Measurements from ENCODE around the gene SMARCC2.

- no peak for TF ChIP-seq MLX (CRISPR knock-in tag; conservative IDR thresholded peaks at IDR 0.05)
- no peak for TF ChIP-seq YY1 (IDR thresholded peaks at IDR 0.05; ENCODE audit: borderline replicate concordance in 1 of 3, control insufficient read depth in 1 of 3, extremely low read depth in 1 of 3, insufficient read depth in 3 of 3, insufficient read length in 1 of 3, insufficient replicate concordance in 2 of 3, low read depth in 1 of 3, low read length in 2 of 3)
- no peak for TF ChIP-seq CBX8 (IDR thresholded peaks at IDR 0.05; ENCODE audit: borderline replicate concordance, extremely low read depth, low read depth, low read length, poor library complexity, severe bottlenecking)
- TF ChIP-seq CTCF (IDR thresholded peaks at IDR 0.05 in 2 of 3, conservative IDR thresholded peaks at IDR 0.05 in 1 of 3; ENCODE audit: insufficient read depth in 2 of 3, low read depth in 1 of 3, low read length in 3 of 3) = no peak
These were observed 69.0 kb downstream of the SMARCC2 start for GRCh38 chr12:56120158-56120846.

Data from K562 (cell line).